ENCODE results near the gene MYEOV.

GRCh38 chr11:69253028-69253427 is 40.9 kb upstream of the MYEOV start:
- TF ChIP-seq POLR2A (IDR thresholded peaks at IDR 0.05) (no peak), CTCF (IDR thresholded peaks at IDR 0.05) (no peak), EP300 (IDR thresholded peaks at IDR 0.05; ENCODE audit: low read depth) (no peak)

Data from transverse colon (tissue), 3 donors.